IMR-90 (cell line): ENCODE results near the gene AP2B1.

Experiments used
- BHLHE40 ChIP-seq: fragments of 150-350 bp; IDR thresholded peaks from 2 replicates; pipeline ENCODE4 v1.6.1; 2016; ENCODE audit warnings: mild to moderate bottlenecking, low read depth, low read length
- CEBPB ChIP-seq: IDR thresholded peaks from 2 replicates; pipeline ENCODE4 v1.6.1; 2012; ENCODE audit warnings: low read depth, low read length, improper control_type of control experiment
- CHD1 ChIP-seq: IDR thresholded peaks from 2 replicates; pipeline ENCODE4 v1.6.1; 2012; ENCODE audit warnings: low read depth, low read length, improper control_type of control experiment
- MXI1 ChIP-seq: IDR thresholded peaks from 2 replicates; pipeline ENCODE4 v1.6.1; 2012; ENCODE audit warnings: low read depth, mild to moderate bottlenecking, low read length, moderate library complexity, borderline replicate concordance
- POLR2A ChIP-seq: IDR thresholded peaks from 2 replicates; pipeline ENCODE4 v1.6.1; 2012; ENCODE audit warnings: mild to moderate bottlenecking, low read depth, low read length
- RAD21 ChIP-seq: IDR thresholded peaks from 2 replicates; pipeline ENCODE4 v1.6.1; 2012; ENCODE audit warnings: low read length, improper control_type of control experiment
- RCOR1 ChIP-seq: IDR thresholded peaks from 2 replicates; pipeline ENCODE4 v1.6.1; 2012; ENCODE audit warnings: mild to moderate bottlenecking, low read length, improper control_type of control experiment; ENCODE audit not compliant: insufficient replicate concordance
- RFX5 ChIP-seq: IDR thresholded peaks from 2 replicates; pipeline ENCODE4 v1.8.0; 2012; ENCODE audit warnings: low read depth, mild to moderate bottlenecking, low read length, moderate library complexity
- SMC3 ChIP-seq: fragments of 150-350 bp; IDR thresholded peaks from 2 replicates; pipeline ENCODE4 v1.6.1; 2016; ENCODE audit warnings: low read depth, mild to moderate bottlenecking, antibody characterized with exemption, low read length, moderate library complexity
- TF ChIP-seq, protein P1 (sequence below): conservative IDR thresholded peaks from 2 replicates; pipeline ENCODE4 v1.5.1; 2012; ENCODE audit warnings: mild to moderate bottlenecking, low read depth, low read length, improper control_type of control experiment

DNA sequence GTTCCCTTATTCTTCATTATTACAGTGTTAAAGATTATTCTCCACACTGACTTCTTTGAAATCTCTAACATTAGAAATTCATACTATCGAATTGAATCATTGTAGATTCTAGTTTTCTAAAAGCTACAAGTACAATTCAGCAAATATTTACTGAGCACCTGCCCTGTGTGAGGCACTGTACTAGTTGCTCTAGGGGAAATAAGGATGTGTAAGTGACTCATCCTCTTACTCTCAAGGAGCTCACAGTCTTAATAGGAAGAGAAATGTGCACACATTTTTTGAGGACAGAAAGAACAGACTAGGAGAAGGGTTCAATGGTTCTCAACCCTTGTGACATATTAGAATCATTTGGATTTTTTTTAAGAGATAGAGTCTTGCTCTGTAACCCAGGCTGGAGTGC lies 42.0 kb upstream of the AP2B1 start:
- TF ChIP-seq, protein P1, sequence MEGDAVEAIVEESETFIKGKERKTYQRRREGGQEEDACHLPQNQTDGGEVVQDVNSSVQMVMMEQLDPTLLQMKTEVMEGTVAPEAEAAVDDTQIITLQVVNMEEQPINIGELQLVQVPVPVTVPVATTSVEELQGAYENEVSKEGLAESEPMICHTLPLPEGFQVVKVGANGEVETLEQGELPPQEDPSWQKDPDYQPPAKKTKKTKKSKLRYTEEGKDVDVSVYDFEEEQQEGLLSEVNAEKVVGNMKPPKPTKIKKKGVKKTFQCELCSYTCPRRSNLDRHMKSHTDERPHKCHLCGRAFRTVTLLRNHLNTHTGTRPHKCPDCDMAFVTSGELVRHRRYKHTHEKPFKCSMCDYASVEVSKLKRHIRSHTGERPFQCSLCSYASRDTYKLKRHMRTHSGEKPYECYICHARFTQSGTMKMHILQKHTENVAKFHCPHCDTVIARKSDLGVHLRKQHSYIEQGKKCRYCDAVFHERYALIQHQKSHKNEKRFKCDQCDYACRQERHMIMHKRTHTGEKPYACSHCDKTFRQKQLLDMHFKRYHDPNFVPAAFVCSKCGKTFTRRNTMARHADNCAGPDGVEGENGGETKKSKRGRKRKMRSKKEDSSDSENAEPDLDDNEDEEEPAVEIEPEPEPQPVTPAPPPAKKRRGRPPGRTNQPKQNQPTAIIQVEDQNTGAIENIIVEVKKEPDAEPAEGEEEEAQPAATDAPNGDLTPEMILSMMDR, result no peak
- TF ChIP-seq POLR2A (no peak), RAD21 (no peak), BHLHE40 (no peak), SMC3 (no peak), RFX5 (no peak), CEBPB (no peak), CHD1 (no peak), RCOR1 (no peak), MXI1 (no peak)
